CD4-positive, alpha-beta T cell (primary cell): ENCODE data around the gene RANBP10. TPM values are rescaled to one million over a fixed set of nuclear protein-coding genes. Genes with fewer than 3 reads are reported as not detected.

Source experiments
- ATAC-seq: fragments of 200-7000 bp; cut with Tn5 transposase; one replicate; pipeline ENCODE4 v1.10.0; 2022; ENCODE audit warnings: mild to moderate bottlenecking; ENCODE audit not compliant: poor library complexity
- CTCF ChIA-PET: fragments of 350-600 bp; sonication (Branson Sonifier 250); formaldehyde crosslinking; loops from one replicate; lab custom pipeline; 2021; ENCODE audit warnings: antibody characterized with exemption, inconsistent platforms; lab: Charles Lee
- POLR2A ChIA-PET: fragments of 350-600 bp; sonication (Branson Sonifier 250); formaldehyde crosslinking; loops from one replicate; lab custom pipeline; 2021; ENCODE audit warnings: antibody characterized with exemption, inconsistent platforms; lab: Charles Lee
- DNase-seq, 14 experiments: peaks; one replicate each; pipeline ENCODE4 v3.0.0-alpha.2; 2013 to 2020; ENCODE audit warnings: mixed read lengths in 2 of 14
- H3K27ac ChIP-seq, 2 donors: one replicate each; pipeline versions ENCODE4 v1.5.1 to v1.7.0; 2013; ENCODE audit warnings: low read length in 2 of 2, low read depth in 1 of 2, mild to moderate bottlenecking in 1 of 2
- H3K27me3 ChIP-seq, 2 experiments: 1 replicate in 1 of 2; 2 replicates in 1 of 2; pipeline versions ENCODE4 v1.6.1 to v1.7.0; 2013; ENCODE audit warnings: low read length in 2 of 2, control low read depth in 1 of 2, mild to moderate bottlenecking in 1 of 2, moderate library complexity in 1 of 2; ENCODE audit not compliant: insufficient read depth in 2 of 2, control insufficient read depth in 1 of 2
- H3K36me3 ChIP-seq: one replicate; pipeline ENCODE4 v1.6.1; 2013; ENCODE audit warnings: low read length, control low read depth; ENCODE audit not compliant: insufficient read depth
- H3K4me1 ChIP-seq: one replicate; pipeline ENCODE4 v1.6.1; 2013; ENCODE audit warnings: low read length, control low read depth; ENCODE audit not compliant: insufficient read depth
- H3K4me3 ChIP-seq: one replicate; pipeline ENCODE4 v1.5.1; 2013; ENCODE audit warnings: mild to moderate bottlenecking, low read length, moderate library complexity
- H3K9me3 ChIP-seq, 2 experiments: 1 replicate in 1 of 2; 2 replicates in 1 of 2; pipeline versions ENCODE4 v1.6.1 to v1.7.0; 2013; ENCODE audit warnings: low read length in 2 of 2, mild to moderate bottlenecking in 2 of 2, control low read depth in 1 of 2, moderate library complexity in 1 of 2; ENCODE audit not compliant: control insufficient read depth in 1 of 2, insufficient read depth in 1 of 2
- H3K27ac Mint-ChIP-seq: one replicate; pipeline ENCODE4 v1.8.0; 2020; ENCODE audit warnings: mixed read lengths
- H3K27me3 Mint-ChIP-seq: one replicate; pipeline ENCODE4 v1.8.0; 2021; ENCODE audit warnings: mixed read lengths
- H3K36me3 Mint-ChIP-seq: one replicate; pipeline ENCODE4 v1.8.0; 2021; ENCODE audit warnings: low read depth, mixed read lengths
- H3K4me1 Mint-ChIP-seq: one replicate; pipeline ENCODE4 v1.8.0; 2021; ENCODE audit warnings: low read depth, mixed read lengths
- H3K4me3 Mint-ChIP-seq: one replicate; pipeline ENCODE4 v1.8.0; 2020; ENCODE audit warnings: mild to moderate bottlenecking, mixed read lengths
- H3K9me3 Mint-ChIP-seq: one replicate; pipeline ENCODE4 v1.8.0; 2020; ENCODE audit warnings: mixed read lengths
- CTCF ChIP-seq: fragments of 200-600 bp; IDR thresholded peaks from one replicate; pipeline ENCODE4 v1.8.0; 2022; ENCODE audit warnings: antibody characterized with exemption, mild to moderate bottlenecking
- intact Hi-C, 2 experiments: fragments of 100-400 bp; cut with DNase I in 1 of 2; cut with micrococcal nuclease in 1 of 2; formaldehyde crosslinking; loops; one replicate each; pipeline versions ENCODE4 v1.15.1 to v1.9.0; 2023 to 2025; cut with DNase I, micrococcal nuclease
- total RNA-seq, 174 experiments: library from RNA in 2 of 174; stranded (reverse) in 2 of 174; gene quantifications; one replicate each; pipeline ENCODE4 v1.2.3 and lab custom pipeline; 2021 to 2026

Gene RANBP10
- total RNA-seq, 2 experiments from 2014 or later, result 12.0 to 13.6 TPM

- POLR2A ChIA-PET, result no interaction called here
Measured at GRCh38 chr16:67773569-67774456, 32.5 kb downstream of the RANBP10 start.

DNA sequence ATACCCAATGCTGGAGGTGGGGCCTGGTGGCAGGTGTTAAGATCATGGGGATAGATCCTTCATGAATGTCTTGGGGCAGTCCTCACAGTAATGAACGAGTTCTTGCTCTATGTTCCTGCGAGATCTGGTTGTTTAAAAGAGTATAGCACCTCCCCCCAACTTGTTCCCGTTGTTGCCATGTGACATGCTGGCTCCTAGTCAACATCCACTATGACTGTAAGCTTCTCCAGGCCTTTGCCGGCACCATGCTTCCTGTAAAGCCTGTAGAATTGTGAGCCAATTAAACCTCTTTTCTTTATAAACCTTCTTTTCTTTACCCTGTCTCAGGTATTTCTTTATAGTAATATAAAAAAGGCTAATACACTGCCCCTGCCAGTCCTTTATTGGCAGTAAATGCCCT, 33.3 kb downstream of the RANBP10 start:
- H3K4me1 Mint-ChIP-seq, result peaks cover 10% of the 10 kb centered on the region
- POLR2A ChIA-PET, result no interaction called here
- CTCF ChIA-PET, result no interaction called here
- peaks cover 47% of the 10 kb centered on the region for H3K36me3 Mint-ChIP-seq
- TF ChIP-seq CTCF, result no peak
- Histone ChIP-seq H3K4me1 (peaks cover 2% of the 10 kb centered on the region), H3K27me3 (no peaks in the 10 kb centered on the region), H3K36me3 (peaks cover 24% of the 10 kb centered on the region), H3K4me3 (no peak overlapping the region), H3K27ac (no peak overlapping the region), H3K9me3 (no peaks in the 10 kb centered on the region)
- ATAC-seq, result no peak
- no peak for DNase-seq
- intact Hi-C loops, result no loop called here
- no peaks in the 10 kb centered on the region for H3K27me3 Mint-ChIP-seq
- H3K9me3 Mint-ChIP-seq, result no peaks in the 10 kb centered on the region
- no peak overlapping the region for H3K27ac Mint-ChIP-seq
- no peak overlapping the region for H3K4me3 Mint-ChIP-seq

More at GRCh38 chr16:67773569-67774456, 32.5 kb downstream of the RANBP10 start:
- no peak overlapping the region for H3K27ac ChIP-seq
- H3K4me3 ChIP-seq, result no peak overlapping the region
- no peak overlapping the region for H3K27ac Mint-ChIP-seq
- intact Hi-C loops, result no loop called here
- H3K36me3 ChIP-seq, result peaks cover 24% of the 10 kb centered on the region
- no peaks in the 10 kb centered on the region for H3K9me3 ChIP-seq
- CTCF ChIA-PET, result no interaction called here
- no peaks in the 10 kb centered on the region for H3K27me3 Mint-ChIP-seq
- TF ChIP-seq CTCF, result no peak
- no peaks in the 10 kb centered on the region for H3K9me3 Mint-ChIP-seq
- no peaks in the 10 kb centered on the region for H3K27me3 ChIP-seq
- H3K4me3 Mint-ChIP-seq, result no peak overlapping the region
- ATAC-seq (no peak), DNase-seq (no peak)
- peaks cover 47% of the 10 kb centered on the region for H3K36me3 Mint-ChIP-seq
- peaks cover 14% of the 10 kb centered on the region for H3K4me1 Mint-ChIP-seq
- H3K4me1 ChIP-seq, result peaks cover 2% of the 10 kb centered on the region

GRCh38 chr16:67770346-67770991, 35.9 kb downstream of the RANBP10 start:
- Histone ChIP-seq H3K27ac (no peak overlapping the region), H3K4me1 (peaks cover 2% of the 10 kb centered on the region), H3K4me3 (no peak overlapping the region), H3K9me3 (no peaks in the 10 kb centered on the region), H3K27me3 (no peaks in the 10 kb centered on the region), H3K36me3 (peaks cover 37% of the 10 kb centered on the region)
- intact Hi-C loops, result no loop called here
- CTCF ChIA-PET, result interaction anchor here (1.7 kb wide), 1 partner anchor 46 kb away, joined by 5 read pairs; no protein-coding TSS in a partner anchor
- POLR2A ChIA-PET, result no interaction called here
- H3K9me3 Mint-ChIP-seq, result no peaks in the 10 kb centered on the region
- H3K27ac Mint-ChIP-seq, result no peak overlapping the region
- TF ChIP-seq CTCF, result no peak
- peaks cover 56% of the 10 kb centered on the region for H3K36me3 Mint-ChIP-seq
- H3K4me1 Mint-ChIP-seq, result peaks cover 10% of the 10 kb centered on the region
- H3K4me3 Mint-ChIP-seq, result no peak overlapping the region
- DNase-seq, result no peak
- ATAC-seq, result no peak
- H3K27me3 Mint-ChIP-seq, result no peaks in the 10 kb centered on the region
